Putamen (tissue), 1 donor: ENCODE results near the gene CTBP2.
A peak's percentile ranks its signal among the peaks of the same experiment; 100 is the strongest.

ENCODE experiments used
- DNase-seq: peaks from one replicate; pipeline ENCODE4 v3.0.0-alpha.2; 2016; ENCODE audit warnings: low spot score

Gene CTBP2

GRCh38 chr10:125010362-125010761, 150.0 kb downstream of the CTBP2 start:
- DNase-seq, result no peak

- DNase-seq, result no peak
These were observed 150.7 kb downstream of the CTBP2 start for GRCh38 chr10:125009661-125010161.

- no peak for DNase-seq
These were observed 151.4 kb downstream of the CTBP2 start for GRCh38 chr10:125008689-125009638.

GRCh38 chr10:125007436-125007835, 152.9 kb downstream of the CTBP2 start:
- DNase-seq, result no peak

GRCh38 chr10:125006921-125007426, 153.4 kb downstream of the CTBP2 start:
- no peak for DNase-seq

- DNase-seq, result no peak
These were observed 154.1 kb downstream of the CTBP2 start for GRCh38 chr10:125006188-125006680.

GRCh38 chr10:125005312-125006187, 154.8 kb downstream of the CTBP2 start:
- no peak for DNase-seq

GRCh38 chr10:125004571-125005311, 155.6 kb downstream of the CTBP2 start:
- no peak for DNase-seq

GRCh38 chr10:125003901-125004467, 156.4 kb downstream of the CTBP2 start:
- no peak for DNase-seq

GRCh38 chr10:125003146-125003900, 157.0 kb downstream of the CTBP2 start:
- no peak for DNase-seq

GRCh38 chr10:125002423-125003145, 157.8 kb downstream of the CTBP2 start:
- no peak for DNase-seq

GRCh38 chr10:125002047-125002422, 158.3 kb downstream of the CTBP2 start:
- DNase-seq, result no peak

GRCh38 chr10:125001313-125002046, 158.9 kb downstream of the CTBP2 start:
- peak; percentile 66 for DNase-seq

- DNase-seq, result no peak
These were observed 159.7 kb downstream of the CTBP2 start for GRCh38 chr10:125000366-125001312.

GRCh38 chr10:124999433-125000365, 160.7 kb downstream of the CTBP2 start:
- no peak for DNase-seq

GRCh38 chr10:124998624-124999291, 161.6 kb downstream of the CTBP2 start:
- no peak for DNase-seq
